ENCODE data around the gene DUSP7.

Gene DUSP7

DNA sequence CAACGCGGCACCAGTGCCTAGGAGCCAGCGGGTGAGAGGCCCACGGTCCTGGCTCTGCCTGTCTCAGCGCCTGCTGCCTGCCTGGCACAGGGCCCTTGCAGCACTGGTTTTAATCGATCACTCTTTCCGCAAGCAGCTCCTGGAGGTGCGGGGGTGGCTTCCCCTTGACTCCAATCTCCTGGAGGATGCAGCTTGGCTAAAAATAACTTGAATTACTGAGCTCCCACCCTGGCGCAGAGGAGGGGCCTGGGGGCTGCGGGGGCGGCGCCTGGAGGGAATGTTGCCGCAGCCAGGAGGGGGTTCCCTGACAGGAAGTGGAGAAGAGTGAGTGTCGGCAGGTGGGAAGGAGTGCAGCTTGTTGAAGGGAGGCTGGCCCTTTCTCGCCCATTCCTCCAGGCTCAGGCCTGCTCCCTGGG lies 50.8 kb downstream of the DUSP7 start:
- Histone ChIP-seq H3K27ac (ENCODE audit: low read depth, low read length, severe bottlenecking) (peak overlapping the region; percentile 25), H3K4me1 (ENCODE audit: control insufficient read depth, insufficient read depth, low read length, poor library complexity, severe bottlenecking) (peaks cover 24% of the 10 kb centered on the region), H3K9me3 (ENCODE audit: control insufficient read depth, low read length) (no peaks in the 10 kb centered on the region), H3K36me3 (ENCODE audit: control insufficient read depth, insufficient read depth, low read length) (no peaks in the 10 kb centered on the region), H3K4me3 (ENCODE audit: extremely low read depth, insufficient read depth, low read length, poor library complexity, severe bottlenecking) (peak overlapping the region; percentile 8)
- WGBS, 2 experiments (ENCODE audit: insufficient coverage in 2 of 2), result 8 to 13% methylated on average over 14 to 15 of the region's 15 CpGs

DNA sequence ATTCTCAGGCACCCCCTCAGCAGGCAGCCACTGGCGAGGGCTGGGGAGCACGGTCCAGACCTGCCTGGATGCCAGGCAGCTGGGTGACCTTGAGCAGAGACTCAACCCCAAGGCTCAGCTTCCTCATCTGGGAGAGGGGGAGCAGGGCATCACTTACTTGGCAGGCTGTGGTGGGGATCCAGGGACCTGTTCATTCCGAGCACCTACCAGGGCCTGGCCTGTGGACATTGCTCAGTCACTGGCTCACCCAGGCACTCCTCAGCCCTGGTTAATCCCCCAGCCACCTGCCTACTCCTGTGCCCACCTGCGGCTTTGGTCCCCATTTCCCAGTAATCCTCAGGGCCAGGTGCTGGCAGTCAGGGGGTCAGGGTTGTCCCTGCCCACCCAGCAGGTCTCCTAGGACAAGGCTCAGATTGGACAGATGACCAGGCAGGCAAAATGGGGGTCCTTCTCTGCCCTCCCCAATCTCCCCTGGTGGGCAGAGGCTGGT lies 51.4 kb downstream of the DUSP7 start:
- no peaks in the 10 kb centered on the region for H3K36me3 ChIP-seq (ENCODE audit: control insufficient read depth, insufficient read depth, low read length)
- peak overlapping the region; percentile 25 for H3K27ac ChIP-seq (ENCODE audit: low read depth, low read length, severe bottlenecking)
- H3K9me3 ChIP-seq (ENCODE audit: control insufficient read depth, low read length), result no peaks in the 10 kb centered on the region
- peaks cover 24% of the 10 kb centered on the region for H3K4me1 ChIP-seq (ENCODE audit: control insufficient read depth, insufficient read depth, low read length, poor library complexity, severe bottlenecking)
- 69 to 92% methylated on average over 2 to 3 of the region's 4 CpGs for WGBS, 2 experiments (ENCODE audit: insufficient coverage in 2 of 2)
- no peak overlapping the region for H3K4me3 ChIP-seq (ENCODE audit: extremely low read depth, insufficient read depth, low read length, poor library complexity, severe bottlenecking)

DNA sequence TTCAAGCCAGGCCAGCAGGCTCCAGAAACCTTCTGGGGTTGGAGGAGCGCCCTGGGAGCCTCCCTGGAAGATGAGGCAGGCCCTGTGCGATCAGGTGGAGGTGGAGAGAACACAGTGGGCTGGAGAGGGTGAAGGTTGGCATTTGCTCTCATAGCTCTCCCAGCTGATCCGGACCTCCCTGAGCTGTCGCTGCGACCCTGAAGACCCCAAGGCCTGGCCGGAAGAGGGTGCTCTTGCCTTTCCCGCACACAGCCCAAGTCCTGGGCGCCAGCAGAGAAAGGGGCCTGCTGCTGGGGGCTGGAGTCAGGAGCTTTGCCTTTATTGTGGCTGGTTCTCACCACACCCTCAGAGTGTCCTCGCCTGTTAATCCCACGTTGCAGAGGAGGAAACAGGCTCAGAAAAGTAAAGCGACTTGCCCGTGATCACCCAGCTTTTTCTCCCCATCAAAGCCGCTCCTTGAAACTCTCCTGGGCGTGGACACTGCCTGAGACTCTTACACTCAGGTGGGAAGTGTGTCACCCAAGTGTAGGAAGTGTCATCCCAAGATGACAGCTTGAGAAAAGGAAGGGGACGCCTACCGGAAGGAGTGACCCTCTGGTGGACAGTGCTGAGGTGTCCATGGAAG lies 52.1 kb downstream of the DUSP7 start:
- Histone ChIP-seq H3K4me3 (ENCODE audit: extremely low read depth, insufficient read depth, low read length, poor library complexity, severe bottlenecking) (no peak overlapping the region), H3K9me3 (ENCODE audit: control insufficient read depth, low read length) (no peaks in the 10 kb centered on the region), H3K27ac (ENCODE audit: low read depth, low read length, severe bottlenecking) (no peak overlapping the region), H3K4me1 (ENCODE audit: control insufficient read depth, insufficient read depth, low read length, poor library complexity, severe bottlenecking) (peaks cover 24% of the 10 kb centered on the region), H3K36me3 (ENCODE audit: control insufficient read depth, insufficient read depth, low read length) (no peaks in the 10 kb centered on the region)
- WGBS, 2 experiments (ENCODE audit: insufficient coverage in 2 of 2), result 33 to 37% methylated on average over 13 to 15 of the region's 16 CpGs

DNA sequence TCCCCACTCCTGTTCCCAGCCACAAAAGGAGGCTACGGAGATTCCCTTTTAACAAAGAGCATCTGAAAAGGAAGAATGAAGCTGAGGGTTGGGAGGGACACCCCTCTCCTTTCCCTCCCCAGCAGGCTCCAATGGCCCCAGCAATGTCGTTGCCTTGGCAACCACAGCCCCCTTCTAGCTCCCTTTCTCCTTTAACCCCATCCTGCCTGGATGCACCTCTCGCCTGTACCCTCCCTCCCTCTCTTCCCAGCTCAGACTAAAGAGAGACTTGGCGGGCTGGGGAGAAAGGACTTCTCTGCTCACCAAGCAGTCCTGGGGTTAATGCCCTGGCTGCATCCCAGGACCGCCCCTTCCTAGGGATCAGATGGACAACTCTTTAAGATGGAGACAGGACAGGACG lies 53.6 kb downstream of the DUSP7 start:
- Histone ChIP-seq H3K4me3 (ENCODE audit: extremely low read depth, insufficient read depth, low read length, poor library complexity, severe bottlenecking) (no peak overlapping the region), H3K27ac (ENCODE audit: low read depth, low read length, severe bottlenecking) (no peak overlapping the region), H3K9me3 (ENCODE audit: control insufficient read depth, low read length) (no peaks in the 10 kb centered on the region), H3K36me3 (ENCODE audit: control insufficient read depth, insufficient read depth, low read length) (no peaks in the 10 kb centered on the region), H3K4me1 (ENCODE audit: control insufficient read depth, insufficient read depth, low read length, poor library complexity, severe bottlenecking) (peaks cover 32% of the 10 kb centered on the region)
- WGBS, 2 experiments (ENCODE audit: insufficient coverage in 2 of 2), result 46 to 70% methylated on average over 3 of the region's 6 CpGs

DNA sequence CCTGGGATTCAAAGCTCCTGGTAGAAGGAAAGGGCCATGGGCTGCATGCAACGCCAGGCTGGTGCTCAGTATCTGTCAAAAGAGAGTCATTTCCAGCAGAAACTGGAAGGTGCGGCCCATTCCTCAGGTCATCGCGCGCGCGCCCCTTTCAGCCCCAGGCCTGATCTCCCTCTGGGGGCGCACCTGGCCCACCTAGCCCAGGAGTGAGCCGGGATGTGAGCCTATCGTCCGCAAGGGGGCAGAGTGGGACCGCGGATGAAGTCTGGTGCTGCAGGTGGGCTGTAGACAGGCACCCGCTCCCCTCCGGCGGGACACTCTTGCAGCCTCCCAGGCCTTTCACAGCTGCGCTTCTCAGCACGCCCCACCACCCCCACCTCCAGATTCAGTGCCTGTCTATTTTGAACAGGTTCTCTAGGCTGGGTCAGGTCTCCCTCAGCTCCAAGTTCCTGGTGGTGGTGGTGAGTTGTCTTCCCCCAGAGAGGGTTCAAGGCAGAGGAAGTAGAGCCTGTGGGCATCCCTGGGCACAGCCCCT lies 54.9 kb downstream of the DUSP7 start:
- Histone ChIP-seq H3K4me3 (ENCODE audit: extremely low read depth, insufficient read depth, low read length, poor library complexity, severe bottlenecking) (no peak overlapping the region), H3K36me3 (ENCODE audit: control insufficient read depth, insufficient read depth, low read length) (no peaks in the 10 kb centered on the region), H3K27ac (ENCODE audit: low read depth, low read length, severe bottlenecking) (no peak overlapping the region), H3K9me3 (ENCODE audit: control insufficient read depth, low read length) (no peaks in the 10 kb centered on the region), H3K4me1 (ENCODE audit: control insufficient read depth, insufficient read depth, low read length, poor library complexity, severe bottlenecking) (peaks cover 31% of the 10 kb centered on the region)
- WGBS, 2 experiments (ENCODE audit: insufficient coverage in 2 of 2), result 4% methylated on average over 9 to 17 of the region's 18 CpGs

DNA sequence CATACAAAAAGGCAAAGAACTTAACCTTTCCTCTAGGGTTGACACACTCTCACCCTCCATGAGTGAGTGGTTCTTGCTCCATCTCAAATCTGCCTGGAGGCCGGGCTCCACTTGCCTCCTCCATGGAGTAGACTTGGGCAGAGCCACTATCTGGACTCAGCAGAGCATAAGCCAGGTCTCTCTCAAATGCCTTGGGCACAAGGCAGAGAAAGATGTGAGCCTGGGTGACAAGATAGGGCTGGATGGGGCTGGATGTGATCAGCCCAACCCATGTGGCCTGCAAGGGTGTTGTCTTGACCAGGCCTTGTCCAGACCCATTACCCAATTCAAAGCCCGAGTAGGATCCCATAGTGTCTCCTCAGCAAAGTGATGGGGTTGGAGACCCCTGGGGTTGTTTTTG lies 56.5 kb downstream of the DUSP7 start:
- Histone ChIP-seq H3K27ac (ENCODE audit: low read depth, low read length, severe bottlenecking) (no peak overlapping the region), H3K4me3 (ENCODE audit: extremely low read depth, insufficient read depth, low read length, poor library complexity, severe bottlenecking) (no peak overlapping the region), H3K36me3 (ENCODE audit: control insufficient read depth, insufficient read depth, low read length) (peaks cover 5% of the 10 kb centered on the region), H3K9me3 (ENCODE audit: control insufficient read depth, low read length) (no peaks in the 10 kb centered on the region), H3K4me1 (ENCODE audit: control insufficient read depth, insufficient read depth, low read length, poor library complexity, severe bottlenecking) (peaks cover 16% of the 10 kb centered on the region)
- 90% methylated on average over 2 of the region's 2 CpGs; no CpG with 5 or more reads in 1 of the 2 experiments for WGBS, 2 experiments (ENCODE audit: insufficient coverage in 2 of 2)
